Stomach (tissue), 9 donors: ENCODE results near the gene SIK3. TPM values are rescaled to one million over a fixed set of nuclear protein-coding genes. Genes with fewer than 3 reads are reported as not detected.

ENCODE experiments used
- DNase-seq, 2 donors: peaks; one replicate each; pipeline versions ENCODE4 v3.0.0 to v3.0.0-alpha.2; 2013 to 2019
- H3K27ac ChIP-seq, 5 donors: fragments of 200-600 bp in 4 of 5; sonication (generic) in 4 of 5; one replicate each; pipeline ENCODE4 v1.5.1; 2013 to 2019; ENCODE audit warnings: mild to moderate bottlenecking in 1 of 5, moderate library complexity in 1 of 5
- H3K27me3 ChIP-seq, 3 donors: fragments of 200-600 bp; sonication (generic); one replicate each; pipeline ENCODE4 v1.5.1; 2017 to 2019; ENCODE audit warnings: mixed run types in 1 of 3
- H3K36me3 ChIP-seq, 4 donors: fragments of 200-600 bp; sonication (generic); 1 replicate in 3 of 4; 2 replicates in 1 of 4; pipeline ENCODE4 v1.5.1; 2016 to 2019
- H3K4me1 ChIP-seq, 4 donors: fragments of 200-600 bp; sonication (generic); one replicate each; pipeline ENCODE4 v1.5.1; 2016 to 2019
- H3K4me3 ChIP-seq, 4 donors: fragments of 200-600 bp; sonication (generic) in 3 of 4; one replicate each; pipeline ENCODE4 v1.5.1; 2016 to 2019; ENCODE audit warnings: mild to moderate bottlenecking in 1 of 4
- H3K9me3 ChIP-seq, 4 donors: fragments of 200-600 bp; sonication (generic); one replicate each; pipeline ENCODE4 v1.5.1; 2016 to 2019
- EP300 ChIP-seq: sonication (generic); formaldehyde crosslinking; IDR thresholded peaks from one replicate; pipeline ENCODE4 v1.6.1; 2017; ENCODE audit warnings: antibody characterized with exemption
- POLR2A ChIP-seq, 4 donors: fragments of 450-650 bp; IDR thresholded peaks; one replicate each; pipeline ENCODE4 v1.6.1; 2016; ENCODE audit warnings: antibody characterized with exemption in 4 of 4, control low read depth in 2 of 4, mild to moderate bottlenecking in 1 of 4, moderate library complexity in 1 of 4
- POLR2AphosphoS5 ChIP-seq, 3 donors: sonication (generic); formaldehyde crosslinking; IDR thresholded peaks; one replicate each; pipeline ENCODE4 v1.6.1; 2016; ENCODE audit warnings: antibody characterized with exemption in 3 of 3
- WGBS, 5 donors: extraction: QIAGEN DNeasy Blood & Tissue Kit in 3 of 5; methylation state at CpG; one replicate each; pipeline versions ENCODE4 v1.1.5 to v1.1.7; 2013 to 2018; 5-methylcytosine and 5-hydroxymethylcytosine counted together
- intact Hi-C: fragments of 100-400 bp; cut with DNase I; formaldehyde crosslinking; loops from one replicate; pipeline ENCODE4 v1.15.1; 2023; ENCODE audit warnings: low total_unique reads
- polyA plus RNA-seq, 3 donors: library from polyadenylated mRNA; stranded (reverse); fragments of 200-250 nt; gene quantifications; one replicate each; pipeline ENCODE4 v1.2.3, GENCODE V29; 2013
- total RNA-seq, 5 donors: library from RNA; depleted of rRNA; stranded (reverse); fragments of >200 nt; gene quantifications; one replicate each; pipeline versions ENCODE4 v1.1.0 to v1.2.3, GENCODE V29; 2014 to 2016
- TF ChIP-seq, protein P1 (sequence below), 7 experiments: fragments of 450-650 bp in 4 of 7; fragments of 200-600 bp in 3 of 7; sonication (generic) in 3 of 7; IDR thresholded peaks; one replicate each; pipeline ENCODE4 v1.5.1; 2016 to 2019; ENCODE audit warnings: antibody characterized with exemption in 7 of 7, control low read depth in 2 of 7, mild to moderate bottlenecking in 1 of 7
- donor health status: healthy with polysubstance abuse.
- donor health status: Bipolar disorder and iron deficiency.
- donor health status: healthy.

Gene SIK3
- total and polyA plus RNA-seq, 8 donors: 6.5 to 97.8 (median 23.7) TPM

DNA sequence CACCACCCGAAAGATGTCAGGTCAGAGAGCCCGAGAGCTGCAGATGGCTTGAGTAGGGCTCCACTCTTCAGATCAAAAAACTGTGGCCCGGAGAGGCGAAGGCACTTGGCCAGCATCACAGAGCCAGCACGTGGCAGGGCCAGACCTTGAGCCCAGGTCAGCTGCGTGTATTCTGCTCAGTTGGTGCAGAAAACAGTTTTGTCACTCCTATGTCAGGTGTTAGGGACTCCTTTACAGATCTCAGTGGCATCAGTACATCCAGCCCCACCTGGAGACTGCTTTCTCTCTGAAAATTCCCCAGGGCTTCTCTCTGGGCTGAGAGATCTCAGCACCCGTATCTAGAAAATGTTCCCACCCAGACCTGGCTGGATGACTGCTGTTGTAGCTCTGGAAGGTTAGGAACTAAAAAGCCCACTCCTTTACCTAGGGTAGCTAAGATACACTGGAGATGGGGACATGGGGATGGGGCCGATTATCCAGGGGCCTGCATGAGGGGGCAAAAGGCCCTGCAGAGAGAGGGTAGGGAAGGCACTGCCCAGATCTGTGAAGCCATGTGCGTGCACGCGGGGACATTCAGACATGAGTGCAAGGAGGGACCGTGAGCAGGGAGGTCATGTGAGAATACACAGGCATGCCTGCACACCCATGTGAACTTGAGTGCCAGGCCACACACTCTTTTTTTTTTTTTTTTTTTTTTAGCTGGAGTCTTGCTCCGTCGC lies 264.3 kb downstream of the SIK3 start:
- H3K36me3 ChIP-seq: no peaks in the 10 kb centered on the region
- intact Hi-C loops: no loop called here
- no peak for DNase-seq
- TF ChIP-seq EP300 (no peak), POLR2A (IDR thresholded peaks at IDR 0.05) (no peak), POLR2AphosphoS5 (IDR thresholded peaks at IDR 0.05) (no peak)
- TF ChIP-seq, protein P1, sequence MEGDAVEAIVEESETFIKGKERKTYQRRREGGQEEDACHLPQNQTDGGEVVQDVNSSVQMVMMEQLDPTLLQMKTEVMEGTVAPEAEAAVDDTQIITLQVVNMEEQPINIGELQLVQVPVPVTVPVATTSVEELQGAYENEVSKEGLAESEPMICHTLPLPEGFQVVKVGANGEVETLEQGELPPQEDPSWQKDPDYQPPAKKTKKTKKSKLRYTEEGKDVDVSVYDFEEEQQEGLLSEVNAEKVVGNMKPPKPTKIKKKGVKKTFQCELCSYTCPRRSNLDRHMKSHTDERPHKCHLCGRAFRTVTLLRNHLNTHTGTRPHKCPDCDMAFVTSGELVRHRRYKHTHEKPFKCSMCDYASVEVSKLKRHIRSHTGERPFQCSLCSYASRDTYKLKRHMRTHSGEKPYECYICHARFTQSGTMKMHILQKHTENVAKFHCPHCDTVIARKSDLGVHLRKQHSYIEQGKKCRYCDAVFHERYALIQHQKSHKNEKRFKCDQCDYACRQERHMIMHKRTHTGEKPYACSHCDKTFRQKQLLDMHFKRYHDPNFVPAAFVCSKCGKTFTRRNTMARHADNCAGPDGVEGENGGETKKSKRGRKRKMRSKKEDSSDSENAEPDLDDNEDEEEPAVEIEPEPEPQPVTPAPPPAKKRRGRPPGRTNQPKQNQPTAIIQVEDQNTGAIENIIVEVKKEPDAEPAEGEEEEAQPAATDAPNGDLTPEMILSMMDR (IDR thresholded peaks at IDR 0.05): no peak
- H3K4me3 ChIP-seq: no peak overlapping the region
- H3K27me3 ChIP-seq: no peaks in the 10 kb centered on the region
- no peak overlapping the region for H3K27ac ChIP-seq
- H3K4me1 ChIP-seq: peaks cover 19 to 56% (median 45%) of the 10 kb centered on the region in 4 donors
- no peaks in the 10 kb centered on the region for H3K9me3 ChIP-seq
- 89 to 96% (median 92%) methylated on average over 14 of the region's 14 CpGs for WGBS, 5 donors

- H3K36me3 ChIP-seq: no peaks in the 10 kb centered on the region
- no peak overlapping the region for H3K27ac ChIP-seq
- H3K27me3 ChIP-seq: no peaks in the 10 kb centered on the region
- peaks cover 19 to 58% (median 46%) of the 10 kb centered on the region in 4 donors for H3K4me1 ChIP-seq
- no peak for DNase-seq
- intact Hi-C loops: no loop called here
- TF ChIP-seq POLR2A (IDR thresholded peaks at IDR 0.05) (no peak), EP300 (no peak), POLR2AphosphoS5 (IDR thresholded peaks at IDR 0.05) (no peak)
- TF ChIP-seq, protein P1 (IDR thresholded peaks at IDR 0.05): no peak
- H3K9me3 ChIP-seq: no peaks in the 10 kb centered on the region
- 85 to 97% (median 94%) methylated on average over 9 to 10 of the region's 10 CpGs for WGBS, 5 donors
- no peak overlapping the region for H3K4me3 ChIP-seq
These were observed 264.8 kb downstream of the SIK3 start for GRCh38 chr11:116833491-116833815.

DNA sequence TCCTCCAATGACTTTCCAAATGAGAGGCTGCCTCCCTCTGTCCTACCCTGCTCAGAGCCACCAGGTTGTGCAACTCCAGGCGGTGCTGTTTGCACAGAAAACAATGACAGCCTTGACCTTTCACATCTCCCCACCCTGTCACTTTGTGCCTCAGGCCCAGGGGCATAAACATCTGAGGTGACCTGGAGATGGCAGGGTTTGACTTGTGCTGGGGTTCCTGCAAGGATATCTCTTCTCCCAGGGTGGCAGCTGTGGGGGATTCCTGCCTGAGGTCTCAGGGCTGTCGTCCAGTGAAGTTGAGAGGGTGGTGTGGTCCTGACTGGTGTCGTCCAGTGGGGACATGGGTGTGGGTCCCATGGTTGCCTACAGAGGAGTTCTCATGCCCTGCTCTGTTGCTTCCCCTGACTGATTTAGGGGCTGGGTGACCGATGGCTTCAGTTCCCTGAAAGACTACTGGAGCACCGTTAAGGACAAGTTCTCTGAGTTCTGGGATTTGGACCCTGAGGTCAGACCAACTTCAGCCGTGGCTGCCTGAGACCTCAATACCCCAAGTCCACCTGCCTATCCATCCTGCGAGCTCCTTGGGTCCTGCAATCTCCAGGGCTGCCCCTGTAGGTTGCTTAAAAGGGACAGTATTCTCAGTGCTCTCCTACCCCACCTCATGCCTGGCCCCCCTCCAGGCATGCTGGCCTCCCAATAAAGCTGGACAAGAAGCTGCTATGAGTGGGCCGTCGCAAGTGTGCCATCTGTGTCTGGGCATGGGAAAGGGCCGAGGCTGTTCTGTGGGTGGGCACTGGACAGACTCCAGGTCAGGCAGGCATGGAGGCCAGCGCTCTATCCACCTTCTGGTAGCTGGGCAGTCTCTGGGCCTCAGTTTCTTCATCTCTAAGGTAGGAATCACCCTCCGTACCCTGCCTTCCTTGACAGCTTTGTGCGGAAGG lies 265.6 kb downstream of the SIK3 start:
- Histone ChIP-seq H3K4me3 (no peak overlapping the region), H3K27ac (no peak overlapping the region), H3K9me3 (no peaks in the 10 kb centered on the region), H3K27me3 (no peaks in the 10 kb centered on the region), H3K36me3 (no peaks in the 10 kb centered on the region), H3K4me1 (peaks cover 19 to 58% (median 40%) of the 10 kb centered on the region in 4 donors)
- 69 to 79% (median 76%) methylated on average over 5 to 13 of the region's 13 CpGs for WGBS, 5 donors
- intact Hi-C loops: no loop called here
- peak; percentile 55 to 64 for DNase-seq
- TF ChIP-seq, protein P1 (IDR thresholded peaks at IDR 0.05): peak in 1 of 7 experiments; percentile 25
- TF ChIP-seq POLR2AphosphoS5 (IDR thresholded peaks at IDR 0.05) (peak in 1 of 3 donors; percentile 12), EP300 (no peak)

DNA sequence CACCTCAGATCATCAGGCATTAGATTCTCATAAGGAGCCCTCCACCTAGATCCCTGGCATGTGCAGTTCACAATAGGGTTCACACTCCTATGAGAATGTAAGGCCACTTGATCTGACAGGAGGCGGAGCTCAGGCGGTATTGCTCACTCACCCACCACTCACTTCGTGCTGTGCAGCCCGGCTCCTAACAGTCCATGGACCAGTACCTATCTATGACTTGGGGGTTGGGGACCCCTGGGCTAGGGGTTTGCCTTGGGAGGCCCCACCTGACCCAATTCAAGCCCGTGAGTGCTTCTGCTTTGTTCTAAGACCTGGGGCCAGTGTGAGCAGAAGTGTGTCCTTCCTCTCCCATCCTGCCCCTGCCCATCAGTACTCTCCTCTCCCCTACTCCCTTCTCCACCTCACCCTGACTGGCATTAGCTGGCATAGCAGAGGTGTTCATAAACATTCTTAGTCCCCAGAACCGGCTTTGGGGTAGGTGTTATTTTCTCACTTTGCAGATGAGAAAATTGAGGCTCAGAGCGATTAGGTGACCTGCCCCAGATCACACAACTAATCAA lies 266.4 kb downstream of the SIK3 start:
- Histone ChIP-seq H3K27ac (no peak overlapping the region), H3K9me3 (no peaks in the 10 kb centered on the region), H3K27me3 (no peaks in the 10 kb centered on the region), H3K4me1 (peaks cover 11 to 52% (median 32%) of the 10 kb centered on the region in 4 donors), H3K36me3 (no peaks in the 10 kb centered on the region), H3K4me3 (no peak overlapping the region)
- 78 to 85% (median 85%) methylated on average over 6 to 7 of the region's 7 CpGs for WGBS, 5 donors
- no peak for TF ChIP-seq POLR2A (IDR thresholded peaks at IDR 0.05)
- TF ChIP-seq, protein P1 (IDR thresholded peaks at IDR 0.05): peak in 1 of 7 experiments; percentile 6
- intact Hi-C loops: no loop called here
- DNase-seq: no peak
